Heart right ventricle (tissue), 16 donors: ENCODE measurements around the gene PTGS1. TPM values are rescaled to one million over a fixed set of nuclear protein-coding genes. Genes with fewer than 3 reads are reported as not detected.

ENCODE experiments used
- ATAC-seq, 8 donors: fragments of 200-7000 bp; cut with Tn5 transposase; one replicate each; pipeline ENCODE4 v1.9.1; 2020; ENCODE audit warnings: mild to moderate bottlenecking in 8 of 8, moderate library complexity in 8 of 8, moderate number of reproducible peaks in 1 of 8
- DNase-seq, 2 donors: peaks; one replicate each; pipeline ENCODE4 v3.0.0-alpha.2; 2020
- H3K27ac ChIP-seq, 10 donors: fragments of 200-600 bp; sonication (generic) in 2 of 10; one replicate each; pipeline versions ENCODE4 v1.5.0 to v1.8.0; 2020 to 2022; ENCODE audit warnings: mild to moderate bottlenecking in 3 of 10
- H3K27me3 ChIP-seq, 7 donors: fragments of 200-600 bp; one replicate each; pipeline ENCODE4 v1.8.0; 2021 to 2022; ENCODE audit warnings: mild to moderate bottlenecking in 2 of 7
- H3K36me3 ChIP-seq, 9 donors: fragments of 200-600 bp; sonication (generic) in 1 of 9; one replicate each; pipeline versions ENCODE4 v1.5.0 to v1.8.0; 2020 to 2022; ENCODE audit warnings: mild to moderate bottlenecking in 2 of 9
- H3K4me1 ChIP-seq, 9 donors: fragments of 200-600 bp; sonication (generic) in 1 of 9; one replicate each; pipeline versions ENCODE4 v1.5.0 to v1.8.0; 2020 to 2022; ENCODE audit warnings: mild to moderate bottlenecking in 4 of 9
- H3K4me3 ChIP-seq, 10 donors: fragments of 200-600 bp; sonication (generic) in 2 of 10; one replicate each; pipeline versions ENCODE4 v1.5.0 to v1.8.0; 2020 to 2022; ENCODE audit warnings: mild to moderate bottlenecking in 7 of 10, moderate library complexity in 2 of 10
- H3K9me3 ChIP-seq, 11 donors: fragments of 200-600 bp in 10 of 11; sonication (generic) in 2 of 11; one replicate each; pipeline versions ENCODE4 v1.5.0 to v1.8.0; 2013 to 2022; ENCODE audit warnings: mild to moderate bottlenecking in 2 of 11, control low read depth in 1 of 11, moderate library complexity in 1 of 11
- CTCF ChIP-seq, 9 donors: fragments of 200-600 bp; sonication (generic) in 2 of 9; IDR thresholded peaks; one replicate each; pipeline versions ENCODE4 v1.5.0 to v1.8.0; 2021 to 2022; ENCODE audit warnings: antibody characterized with exemption in 9 of 9, mild to moderate bottlenecking in 5 of 9, moderate library complexity in 1 of 9
- WGBS, 2 donors: extraction: QIAGEN DNeasy Blood & Tissue Kit; methylation state at CpG; one replicate each; pipeline ENCODE4 v1.1.7; 2013; ENCODE audit warnings: inconsistent platforms in 1 of 2; 5-methylcytosine and 5-hydroxymethylcytosine counted together
- intact Hi-C, 10 donors: fragments of 100-400 bp; cut with DNase I; formaldehyde crosslinking; loops; one replicate each; pipeline versions ENCODE4 v1.11.1 to v1.14.2; 2022
- polyA plus RNA-seq, 2 donors: library from polyadenylated mRNA; stranded (reverse); fragments of 200-250 nt; gene quantifications; one replicate each; pipeline ENCODE4 v1.2.3, GENCODE V29; 2013
- total RNA-seq, 10 donors: library from RNA; stranded (reverse); fragmentation: NEBNext Ultra II Directional in 3 of 10; extraction: Animal tissue kit (Norgen Biotek cat#: 25700) in 3 of 10; gene quantifications; one replicate each; pipeline versions ENCODE4 v1.2.1 to v1.2.4, GENCODE V29; 2021 to 2023
- donor health status: Arrhythmogenic right ventricular cardiomyopathy.
- donor health status: ischemic (EF 13 %, LVEDD 7.1; RV severe dilation, severe dysfunction).
- donor health status: healthy with polysubstance abuse.
- donor health status: DM: no; HTN: yes; CAD: no.
- donor health status: DM: no; HTN: no; CAD: no.
- donor health status: ischemic (EF 25% LVEDD 6.9; RV normal size, moderate dysfunction).
- donor health status: ischemic (EF 25% LVEDD 5.7; RV mildly dilated, moderate dysfunction).
- donor health status: healthy.
- donor health status: DM: yes; HTN: yes; CAD: no.
- donor health status: Ischemic cardiomyopathy.
- donor health status: ischemic (EF 35%, LVEDD 5.7; RV mildly dilated, moderate dysfunction).
- donor health status: nonischemic (EF 11% LVEDD 7.7; RV severe dilation, severe dysfunction).
- donor health status: DM: yes; HTN: yes; CAD: no.
- donor health status: PGD.
- donor health status: ischemic (EF 29% LVEDD 5.4; RV normal size, mild dysfunction).
- donor health status: nonischemic (EF 23%, LVEDD 6.1; RV moderate dilation, normal function).

The PTGS1 gene
- total and polyA plus RNA-seq, 12 donors, result 0.95 to 15.6 (median 3.2) TPM

- TF ChIP-seq CTCF (IDR thresholded peaks at IDR 0.05), result no peak
- Histone ChIP-seq H3K36me3 (peaks cover 0 to 28% (median 0%) of the 10 kb centered on the region in 9 donors), H3K27ac (no peak overlapping the region), H3K4me3 (no peak overlapping the region), H3K9me3 (peaks cover 0 to 12% (median 0%) of the 10 kb centered on the region in 11 donors), H3K4me1 (peaks cover 8 to 39% (median 20%) of the 10 kb centered on the region in 9 donors), H3K27me3 (peaks cover 0 to 3% (median 0%) of the 10 kb centered on the region in 7 donors)
- WGBS, 2 donors, result 78 to 96% methylated on average over 1 of the region's 1 CpG
- ATAC-seq (no peak), DNase-seq (no peak)
- intact Hi-C loops, result loop anchor here in 4 of 10 donors (10.0 kb wide), 1 partner anchor 78 kb away; no protein-coding TSS in a partner anchor
Measured at GRCh38 chr9:122376796-122377195, 6.0 kb downstream of the PTGS1 start.

GRCh38 chr9:122377241-122378164 is 6.7 kb downstream of the PTGS1 start:
- no peaks in the 10 kb centered on the region for H3K27me3 ChIP-seq
- H3K27ac ChIP-seq, result no peak overlapping the region
- no peak overlapping the region for H3K4me3 ChIP-seq
- no peak for TF ChIP-seq CTCF (IDR thresholded peaks at IDR 0.05)
- H3K9me3 ChIP-seq, result peaks cover 0 to 12% (median 0%) of the 10 kb centered on the region in 11 donors
- H3K36me3 ChIP-seq, result peaks cover 0 to 35% (median 0%) of the 10 kb centered on the region in 9 donors
- intact Hi-C loops, result loop anchor here in 4 of 10 donors (10.0 kb wide), 1 partner anchor 77 kb away; no protein-coding TSS in a partner anchor
- no peak for DNase-seq
- peaks cover 8 to 35% (median 20%) of the 10 kb centered on the region in 9 donors for H3K4me1 ChIP-seq
- WGBS, 2 donors, result 66 to 72% methylated on average over 24 of the region's 24 CpGs
- ATAC-seq, result no peak

GRCh38 chr9:122378236-122378635 is 7.4 kb downstream of the PTGS1 start:
- TF ChIP-seq CTCF (IDR thresholded peaks at IDR 0.05), result no peak
- Histone ChIP-seq H3K4me1 (peaks cover 8 to 34% (median 20%) of the 10 kb centered on the region in 9 donors), H3K4me3 (no peak overlapping the region), H3K27me3 (no peaks in the 10 kb centered on the region), H3K36me3 (peaks cover 0 to 37% (median 0%) of the 10 kb centered on the region in 9 donors), H3K27ac (no peak overlapping the region), H3K9me3 (peaks cover 0 to 12% (median 0%) of the 10 kb centered on the region in 11 donors)
- intact Hi-C loops, result loop anchor here in 4 of 10 donors (10.0 kb wide), 1 partner anchor 77 kb away; no protein-coding TSS in a partner anchor
- WGBS, 2 donors, result 93 to 97% methylated on average over 8 of the region's 8 CpGs
- no peak for ATAC-seq
- no peak for DNase-seq

GRCh38 chr9:122379340-122379739 is 8.5 kb downstream of the PTGS1 start:
- H3K27ac ChIP-seq, result no peak overlapping the region
- H3K4me3 ChIP-seq, result no peak overlapping the region
- ATAC-seq (no peak), DNase-seq (no peak)
- peak in 5 of 9 donors; percentile 8 to 35 (median 15) for TF ChIP-seq CTCF (IDR thresholded peaks at IDR 0.05)
- H3K9me3 ChIP-seq, result peaks cover 0 to 12% (median 0%) of the 10 kb centered on the region in 11 donors
- peaks cover 0 to 37% (median 0%) of the 10 kb centered on the region in 9 donors for H3K36me3 ChIP-seq
- H3K27me3 ChIP-seq, result no peaks in the 10 kb centered on the region
- H3K4me1 ChIP-seq, result peaks cover 8 to 41% (median 20%) of the 10 kb centered on the region in 9 donors
- WGBS, 2 donors, result 65 to 87% methylated on average over 1 of the region's 1 CpG
- intact Hi-C loops, result loop anchor here in 4 of 10 donors (10.0 kb wide), 1 partner anchor 75 kb away; no protein-coding TSS in a partner anchor
